Esophagus (tissue), 2 donors: ENCODE results near the gene SLC5A3. TPM values are rescaled to one million over a fixed set of nuclear protein-coding genes. Genes with fewer than 3 reads are reported as not detected.

Source experiments
- H3K27ac ChIP-seq, 2 donors: one replicate each; pipeline ENCODE4 v1.5.1; 2013; ENCODE audit warnings: low read depth in 2 of 2, mild to moderate bottlenecking in 2 of 2, inconsistent platforms in 1 of 2, low read length in 1 of 2, moderate library complexity in 1 of 2
- H3K27me3 ChIP-seq, 2 donors: one replicate each; pipeline ENCODE4 v1.6.1; 2013; ENCODE audit warnings: low read length in 2 of 2, control low read depth in 1 of 2, mild to moderate bottlenecking in 1 of 2; ENCODE audit not compliant: insufficient read depth in 2 of 2, control insufficient read depth in 1 of 2
- H3K36me3 ChIP-seq, 2 donors: one replicate each; pipeline ENCODE4 v1.6.1; 2013; ENCODE audit warnings: low read length in 1 of 2; ENCODE audit not compliant: control insufficient read depth in 2 of 2, insufficient read depth in 2 of 2
- H3K4me1 ChIP-seq, 2 donors: one replicate each; pipeline ENCODE4 v1.6.1; 2013; ENCODE audit warnings: low read length in 1 of 2; ENCODE audit not compliant: control insufficient read depth in 2 of 2, insufficient read depth in 2 of 2
- H3K4me3 ChIP-seq, 2 donors: one replicate each; pipeline ENCODE4 v1.5.1; 2013; ENCODE audit warnings: low read length in 2 of 2, mild to moderate bottlenecking in 2 of 2, low read depth in 1 of 2, moderate library complexity in 1 of 2
- H3K9me3 ChIP-seq, 2 donors: one replicate each; pipeline ENCODE4 v1.6.1; 2013; ENCODE audit warnings: mild to moderate bottlenecking in 2 of 2, low read depth in 1 of 2, low read length in 1 of 2, moderate library complexity in 1 of 2; ENCODE audit not compliant: control insufficient read depth in 2 of 2, insufficient read depth in 1 of 2
- WGBS, 2 donors: extraction: QIAGEN DNeasy Blood & Tissue Kit; methylation state at CpG; one replicate each; pipeline ENCODE4 v1.1.7; 2013; 5-methylcytosine and 5-hydroxymethylcytosine counted together
- polyA plus RNA-seq, 2 donors: library from polyadenylated mRNA; stranded (reverse); fragments of 200-250 nt; gene quantifications; one replicate each; pipeline ENCODE4 v1.2.3, GENCODE V29; 2013
- donor health status: healthy with polysubstance abuse.
- donor health status: Bipolar disorder and iron deficiency.

SLC5A3 gene
- polyA plus RNA-seq, 2 donors: 1.4 to 1.6 TPM

- 75 to 78% methylated on average over 3 of the region's 3 CpGs for WGBS, 2 donors
- peaks cover 0 to 2% of the 10 kb centered on the region in 2 donors for H3K9me3 ChIP-seq
- no peaks in the 10 kb centered on the region for H3K4me1 ChIP-seq
- H3K4me3 ChIP-seq: no peak overlapping the region
- H3K27ac ChIP-seq: no peak overlapping the region
- no peaks in the 10 kb centered on the region for H3K36me3 ChIP-seq
- no peaks in the 10 kb centered on the region for H3K27me3 ChIP-seq
Measured at GRCh38 chr21:34065027-34065426, 8.4 kb upstream of the SLC5A3 start.

GRCh38 chr21:34071683-34072082, 1.7 kb upstream of the SLC5A3 start:
- Histone ChIP-seq H3K4me3 (no peak overlapping the region), H3K36me3 (no peaks in the 10 kb centered on the region), H3K9me3 (no peaks in the 10 kb centered on the region), H3K4me1 (no peaks in the 10 kb centered on the region), H3K27ac (no peak overlapping the region), H3K27me3 (no peaks in the 10 kb centered on the region)
- 88% methylated on average over 9 of the region's 9 CpGs for WGBS, 2 donors

- no peaks in the 10 kb centered on the region for H3K27me3 ChIP-seq
- WGBS, 2 donors: 32 to 35% methylated on average over 31 to 32 of the region's 32 CpGs
- peak overlapping the region; percentile 60 to 100 for H3K4me3 ChIP-seq
- H3K27ac ChIP-seq: peak overlapping the region; percentile 28 to 68
- no peaks in the 10 kb centered on the region for H3K9me3 ChIP-seq
- H3K4me1 ChIP-seq: no peaks in the 10 kb centered on the region
- no peaks in the 10 kb centered on the region for H3K36me3 ChIP-seq
Measured at GRCh38 chr21:34072145-34073031, 990 bp upstream of the SLC5A3 start.

GRCh38 chr21:34073749-34074282, 438 bp downstream of the SLC5A3 start:
- Histone ChIP-seq H3K4me1 (no peaks in the 10 kb centered on the region), H3K27ac (peak overlapping the region; percentile 90 to 93)

GRCh38 chr21:34074283-34075090, 1.1 kb downstream of the SLC5A3 start:
- H3K9me3 ChIP-seq: no peaks in the 10 kb centered on the region
- H3K36me3 ChIP-seq: no peaks in the 10 kb centered on the region
- peak overlapping the region; percentile 26 to 93 for H3K27ac ChIP-seq
- 14% methylated on average over 32 of the region's 32 CpGs for WGBS, 2 donors
- peak overlapping the region; percentile 90 to 100 for H3K4me3 ChIP-seq
- no peaks in the 10 kb centered on the region for H3K4me1 ChIP-seq
- no peaks in the 10 kb centered on the region for H3K27me3 ChIP-seq

More at GRCh38 chr21:34073749-34074282, 438 bp downstream of the SLC5A3 start:
- H3K36me3 ChIP-seq: no peaks in the 10 kb centered on the region
- no peaks in the 10 kb centered on the region for H3K27me3 ChIP-seq
- peak overlapping the region; percentile 90 to 100 for H3K4me3 ChIP-seq
- 0 to 1% methylated on average over 50 to 95 of the region's 95 CpGs for WGBS, 2 donors
- H3K9me3 ChIP-seq: no peaks in the 10 kb centered on the region

- H3K4me1 ChIP-seq: peaks cover 0 to 2% of the 10 kb centered on the region in 2 donors
- H3K27ac ChIP-seq: no peak overlapping the region
- no peaks in the 10 kb centered on the region for H3K36me3 ChIP-seq
- 40 to 44% methylated on average over 2 of the region's 2 CpGs for WGBS, 2 donors
- H3K9me3 ChIP-seq: no peaks in the 10 kb centered on the region
- H3K4me3 ChIP-seq: peak overlapping the region in 1 of 2 donors; percentile 100
- no peaks in the 10 kb centered on the region for H3K27me3 ChIP-seq
Measured at GRCh38 chr21:34075091-34075425, 1.7 kb downstream of the SLC5A3 start.

GRCh38 chr21:34075760-34076660, 2.6 kb downstream of the SLC5A3 start:
- no peak overlapping the region for H3K27ac ChIP-seq
- H3K4me3 ChIP-seq: peak overlapping the region in 1 of 2 donors; percentile 34
- H3K27me3 ChIP-seq: no peaks in the 10 kb centered on the region
- H3K36me3 ChIP-seq: no peaks in the 10 kb centered on the region
- H3K9me3 ChIP-seq: no peaks in the 10 kb centered on the region
- 57% methylated on average over 9 of the region's 9 CpGs for WGBS, 2 donors
- H3K4me1 ChIP-seq: peaks cover 0 to 2% of the 10 kb centered on the region in 2 donors

GRCh38 chr21:34076835-34077234, 3.5 kb downstream of the SLC5A3 start:
- WGBS, 2 donors: 96 to 97% methylated on average over 1 of the region's 1 CpG
- Histone ChIP-seq H3K36me3 (no peaks in the 10 kb centered on the region), H3K4me1 (peaks cover 0 to 2% of the 10 kb centered on the region in 2 donors), H3K27ac (no peak overlapping the region), H3K9me3 (no peaks in the 10 kb centered on the region), H3K4me3 (no peak overlapping the region), H3K27me3 (no peaks in the 10 kb centered on the region)

GRCh38 chr21:34077888-34078287, 4.5 kb downstream of the SLC5A3 start:
- H3K4me3 ChIP-seq: no peak overlapping the region
- H3K4me1 ChIP-seq: peaks cover 0 to 2% of the 10 kb centered on the region in 2 donors
- H3K27ac ChIP-seq: no peak overlapping the region
- H3K9me3 ChIP-seq: no peaks in the 10 kb centered on the region
- WGBS, 2 donors: 74 to 84% methylated on average over 1 of the region's 1 CpG
- no peaks in the 10 kb centered on the region for H3K27me3 ChIP-seq
- no peaks in the 10 kb centered on the region for H3K36me3 ChIP-seq
